ENCODE data around the gene NRARP.

The NRARP gene

DNA sequence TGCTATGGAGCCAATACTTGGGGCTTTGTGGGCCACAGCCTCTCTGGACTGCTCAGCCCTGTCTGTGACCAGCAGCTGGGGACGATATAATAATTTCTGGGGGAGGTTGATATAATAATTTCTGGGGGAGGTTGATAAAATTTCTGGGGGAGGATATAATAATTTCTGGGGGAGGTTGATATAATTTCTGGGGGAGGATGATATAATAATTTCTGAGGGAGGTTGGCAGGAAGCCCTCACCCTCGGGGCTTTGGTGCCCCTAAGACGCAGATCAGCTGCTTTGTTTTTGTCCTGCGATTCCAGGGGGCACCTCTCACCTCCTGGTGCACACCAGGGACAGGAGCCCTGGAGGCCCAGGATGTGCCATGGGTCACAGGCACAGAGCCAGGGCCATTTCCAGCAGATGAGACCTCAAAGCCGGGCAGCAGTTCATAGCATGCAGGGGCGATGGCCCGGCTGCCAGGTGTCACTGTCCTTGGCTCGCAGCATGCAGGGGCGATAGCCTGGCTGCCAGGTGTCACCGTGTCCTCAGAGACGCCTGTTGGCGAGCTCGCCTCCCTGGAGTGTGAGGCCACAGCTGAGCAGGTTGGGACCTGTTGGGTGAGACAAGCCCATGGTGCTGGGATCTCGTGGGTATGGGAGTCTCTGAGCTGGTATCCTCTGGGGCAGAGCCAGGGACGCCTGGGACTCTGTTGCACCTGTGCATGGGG lies 28.3 kb downstream of the NRARP start:
- DNase-seq (ENCODE audit: low read depth) = no peak
- H3K4me3 ChIP-seq (ENCODE audit: control insufficient read depth, low read depth, low read length) = no peak overlapping the region
- TF ChIP-seq, protein P1, sequence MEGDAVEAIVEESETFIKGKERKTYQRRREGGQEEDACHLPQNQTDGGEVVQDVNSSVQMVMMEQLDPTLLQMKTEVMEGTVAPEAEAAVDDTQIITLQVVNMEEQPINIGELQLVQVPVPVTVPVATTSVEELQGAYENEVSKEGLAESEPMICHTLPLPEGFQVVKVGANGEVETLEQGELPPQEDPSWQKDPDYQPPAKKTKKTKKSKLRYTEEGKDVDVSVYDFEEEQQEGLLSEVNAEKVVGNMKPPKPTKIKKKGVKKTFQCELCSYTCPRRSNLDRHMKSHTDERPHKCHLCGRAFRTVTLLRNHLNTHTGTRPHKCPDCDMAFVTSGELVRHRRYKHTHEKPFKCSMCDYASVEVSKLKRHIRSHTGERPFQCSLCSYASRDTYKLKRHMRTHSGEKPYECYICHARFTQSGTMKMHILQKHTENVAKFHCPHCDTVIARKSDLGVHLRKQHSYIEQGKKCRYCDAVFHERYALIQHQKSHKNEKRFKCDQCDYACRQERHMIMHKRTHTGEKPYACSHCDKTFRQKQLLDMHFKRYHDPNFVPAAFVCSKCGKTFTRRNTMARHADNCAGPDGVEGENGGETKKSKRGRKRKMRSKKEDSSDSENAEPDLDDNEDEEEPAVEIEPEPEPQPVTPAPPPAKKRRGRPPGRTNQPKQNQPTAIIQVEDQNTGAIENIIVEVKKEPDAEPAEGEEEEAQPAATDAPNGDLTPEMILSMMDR (IDR thresholded peaks at IDR 0.05; ENCODE audit: control insufficient read depth, insufficient read depth, low read depth, low read length, missing control alignments) = no peak

DNA sequence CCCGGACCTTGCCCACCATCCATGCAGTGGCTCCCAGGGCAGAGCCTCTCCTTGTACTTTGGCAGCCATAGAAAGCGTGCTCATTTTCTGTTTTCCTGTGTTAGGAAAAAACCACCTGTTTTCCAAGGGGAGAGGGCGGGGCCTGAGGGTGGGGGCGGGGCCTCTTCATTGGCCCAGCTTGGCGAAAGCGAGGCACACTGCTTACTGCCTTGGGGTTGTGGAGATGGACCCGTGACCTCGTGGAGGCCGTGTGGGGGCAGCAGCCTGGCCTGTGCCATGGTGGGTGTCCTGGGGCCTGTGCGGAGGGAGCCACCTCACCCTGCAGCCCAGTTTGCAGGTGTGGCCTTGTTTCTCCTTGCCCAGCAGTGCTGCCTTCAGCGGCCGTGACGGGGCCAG lies 29.0 kb downstream of the NRARP start:
- TF ChIP-seq, protein P1 (IDR thresholded peaks at IDR 0.05; ENCODE audit: control insufficient read depth, insufficient read depth, low read depth, low read length, missing control alignments) = no peak
- DNase-seq (ENCODE audit: low read depth) = no peak
- H3K4me3 ChIP-seq (ENCODE audit: control insufficient read depth, low read depth, low read length) = no peak overlapping the region

DNA sequence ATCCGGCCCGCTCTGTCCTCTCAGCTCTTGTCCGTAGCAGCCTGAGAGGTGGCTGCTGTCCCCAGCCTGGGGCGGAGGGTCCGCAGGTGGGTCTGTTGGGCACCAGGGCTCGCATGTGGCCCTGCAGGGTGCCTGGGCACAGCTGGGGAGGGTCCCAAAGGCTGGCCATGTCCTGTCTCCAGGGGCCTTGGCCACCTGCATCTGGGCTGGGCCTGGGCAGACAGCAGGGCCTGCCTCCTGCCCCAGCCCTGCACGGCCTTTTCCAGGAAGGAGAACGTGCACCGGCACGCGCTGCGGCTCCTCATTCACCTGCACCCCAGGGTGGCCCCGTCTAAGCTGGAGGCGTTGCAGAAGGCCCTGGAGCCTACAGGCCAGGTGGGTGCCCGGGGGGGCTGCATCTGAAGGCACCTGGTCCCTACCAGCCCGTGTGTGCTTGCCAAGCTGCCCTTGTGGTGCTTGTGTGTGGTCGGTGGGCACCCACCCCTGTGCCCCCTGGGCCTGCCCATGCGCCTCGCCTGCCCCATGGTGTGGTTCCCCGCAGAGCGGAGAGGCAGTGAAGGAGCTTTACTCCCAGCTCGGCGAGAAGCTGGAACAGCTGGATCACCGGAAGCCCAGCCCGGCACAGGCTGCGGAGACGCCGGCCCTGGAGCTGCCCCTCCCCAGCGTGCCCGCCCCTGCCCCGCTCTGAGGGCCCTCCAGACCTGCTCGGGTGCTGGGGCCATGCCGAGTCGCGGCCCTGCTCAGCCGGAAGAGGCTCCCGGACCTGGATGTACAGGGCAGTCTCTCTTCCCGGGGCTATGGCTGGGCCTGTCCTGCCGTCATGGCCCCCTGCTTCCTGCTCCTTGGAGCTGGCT lies 29.6 kb downstream of the NRARP start:
- no peak for DNase-seq (ENCODE audit: low read depth)
- TF ChIP-seq, protein P1 (IDR thresholded peaks at IDR 0.05; ENCODE audit: control insufficient read depth, insufficient read depth, low read depth, low read length, missing control alignments) = no peak
- H3K4me3 ChIP-seq (ENCODE audit: control insufficient read depth, low read depth, low read length) = no peak overlapping the region

DNA sequence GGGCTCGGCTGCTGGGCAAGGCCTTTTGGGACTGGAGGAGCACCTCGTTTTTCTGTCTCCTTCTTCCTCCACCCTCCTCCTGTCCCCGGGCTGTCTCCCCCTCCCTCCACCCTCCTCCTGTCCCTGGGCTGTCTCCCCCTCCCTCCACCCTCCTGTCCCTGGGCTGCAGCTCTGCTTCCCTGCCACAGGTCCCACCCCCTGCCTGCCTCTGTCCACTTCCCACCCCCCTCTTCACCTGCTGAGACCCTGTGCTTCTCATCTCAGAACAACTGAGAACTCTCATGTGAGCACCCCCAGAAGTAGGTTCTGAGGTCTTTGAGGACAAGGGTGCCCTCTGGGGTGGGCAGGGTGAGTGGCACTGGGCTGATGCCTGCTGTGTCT lies 30.4 kb downstream of the NRARP start:
- TF ChIP-seq, protein P1 (IDR thresholded peaks at IDR 0.05; ENCODE audit: control insufficient read depth, insufficient read depth, low read depth, low read length, missing control alignments) = no peak
- H3K4me3 ChIP-seq (ENCODE audit: control insufficient read depth, low read depth, low read length) = no peak overlapping the region
- DNase-seq (ENCODE audit: low read depth) = no peak

DNA sequence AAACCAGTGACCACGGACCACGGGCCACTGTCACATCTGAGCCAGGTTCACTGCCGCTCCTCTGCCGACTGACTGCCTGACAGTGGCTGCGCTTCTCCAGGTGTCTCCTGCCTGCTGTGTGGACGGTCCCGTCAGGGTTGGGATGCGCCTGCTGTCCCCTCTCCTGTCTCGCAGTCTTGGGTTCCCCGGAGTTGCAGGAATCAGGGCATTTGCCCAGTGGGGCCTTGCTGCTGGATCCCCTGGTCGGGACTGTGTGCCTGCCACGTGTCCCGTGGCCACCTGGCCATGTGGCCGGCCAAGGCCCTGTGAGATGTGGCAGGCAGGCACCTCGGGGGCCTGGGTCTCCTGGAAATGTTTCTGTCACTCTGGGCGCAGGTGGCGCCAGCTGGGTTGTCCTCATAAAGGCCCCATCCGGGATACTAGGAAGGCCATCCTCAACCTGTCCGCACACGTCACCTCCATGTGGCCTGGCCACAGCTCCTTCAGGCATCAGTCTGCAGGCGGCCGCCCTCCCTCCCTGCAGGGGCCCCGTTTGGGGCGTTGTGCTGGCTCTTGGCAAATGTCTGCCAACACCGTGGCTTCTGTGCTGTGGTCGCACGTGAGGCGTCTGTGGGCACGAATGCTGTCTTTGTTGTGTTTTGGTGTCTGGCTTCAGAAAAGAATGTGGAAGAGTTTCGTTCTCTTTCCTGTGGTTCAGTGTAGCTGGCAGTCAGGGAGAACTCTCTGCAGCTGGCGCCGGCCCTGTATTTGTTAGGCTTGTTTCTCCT lies 31.0 kb downstream of the NRARP start:
- TF ChIP-seq, protein P1 (IDR thresholded peaks at IDR 0.05; ENCODE audit: control insufficient read depth, insufficient read depth, low read depth, low read length, missing control alignments) = no peak
- no peak for DNase-seq (ENCODE audit: low read depth)
- H3K4me3 ChIP-seq (ENCODE audit: control insufficient read depth, low read depth, low read length) = no peak overlapping the region

DNA sequence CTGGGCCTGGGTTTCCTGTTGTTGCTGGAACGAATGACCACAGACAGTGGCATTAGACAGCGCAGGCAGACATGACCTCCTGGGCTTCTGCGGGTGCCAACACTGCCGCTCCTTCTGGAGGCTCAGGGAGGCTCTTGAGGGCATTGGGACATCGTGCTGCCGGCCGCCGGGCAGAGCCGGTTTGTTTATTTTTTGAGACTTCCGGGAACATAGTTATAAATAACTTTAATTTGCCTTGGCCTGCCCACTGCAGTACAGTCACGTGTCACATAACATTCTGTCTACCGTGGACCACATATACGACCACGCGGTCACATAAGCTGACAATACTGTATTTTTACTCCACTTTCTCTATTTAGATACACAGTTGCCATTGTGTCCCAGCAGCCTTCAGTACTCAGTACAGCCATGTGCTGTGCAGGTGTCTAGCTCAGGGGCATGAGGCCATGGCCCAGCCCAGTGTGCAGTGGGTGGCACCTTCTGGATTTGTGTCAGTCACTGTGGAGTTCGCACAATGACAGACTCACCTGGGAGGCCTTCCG lies 32.8 kb downstream of the NRARP start:
- TF ChIP-seq, protein P1 (IDR thresholded peaks at IDR 0.05; ENCODE audit: control insufficient read depth, insufficient read depth, low read depth, low read length, missing control alignments) = no peak
- no peak overlapping the region for H3K4me3 ChIP-seq (ENCODE audit: control insufficient read depth, low read depth, low read length)
- no peak for DNase-seq (ENCODE audit: low read depth)
